DMS153 (cell line): ENCODE results near the gene ZDHHC14.

Experiments
- DNase-seq: peaks from one replicate; lab custom pipeline; 2025; lab: John Stamatoyannopoulos, UW

The ZDHHC14 gene

DNA sequence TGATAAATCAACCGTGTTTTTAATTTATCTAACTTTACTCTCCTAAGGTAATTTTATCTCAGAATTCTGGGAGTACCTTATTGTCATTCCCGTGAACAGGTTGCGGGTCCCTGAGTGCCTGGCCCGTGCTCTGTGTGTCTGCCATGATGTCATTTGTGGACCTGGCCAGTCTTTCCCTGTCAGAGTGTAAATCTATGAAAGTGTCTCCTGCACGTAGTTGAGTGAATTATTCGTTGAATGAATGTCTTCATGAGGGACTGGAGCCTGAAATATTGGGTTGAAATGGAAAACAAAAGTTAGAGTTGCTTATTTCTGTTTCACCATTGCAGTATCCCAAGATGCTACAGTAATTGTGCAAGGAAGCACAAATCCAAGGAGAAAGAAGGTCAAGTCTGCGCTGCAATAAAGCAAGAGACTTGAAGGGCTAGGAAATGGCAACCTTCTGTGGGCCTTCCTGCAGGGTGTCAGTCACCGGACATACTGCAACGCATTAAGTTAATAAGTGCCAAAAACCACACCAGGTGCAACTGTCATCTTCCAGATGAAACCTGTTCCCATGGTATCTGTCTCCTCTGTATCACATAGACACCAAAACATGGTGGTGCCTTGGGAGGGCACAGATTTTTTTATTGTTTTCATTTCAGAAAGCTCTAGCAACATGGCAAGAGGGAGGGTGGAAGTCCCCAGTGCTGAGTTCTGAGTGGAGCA is 135.5 kb downstream of the ZDHHC14 start:
- DNase-seq, result no peak

DNA sequence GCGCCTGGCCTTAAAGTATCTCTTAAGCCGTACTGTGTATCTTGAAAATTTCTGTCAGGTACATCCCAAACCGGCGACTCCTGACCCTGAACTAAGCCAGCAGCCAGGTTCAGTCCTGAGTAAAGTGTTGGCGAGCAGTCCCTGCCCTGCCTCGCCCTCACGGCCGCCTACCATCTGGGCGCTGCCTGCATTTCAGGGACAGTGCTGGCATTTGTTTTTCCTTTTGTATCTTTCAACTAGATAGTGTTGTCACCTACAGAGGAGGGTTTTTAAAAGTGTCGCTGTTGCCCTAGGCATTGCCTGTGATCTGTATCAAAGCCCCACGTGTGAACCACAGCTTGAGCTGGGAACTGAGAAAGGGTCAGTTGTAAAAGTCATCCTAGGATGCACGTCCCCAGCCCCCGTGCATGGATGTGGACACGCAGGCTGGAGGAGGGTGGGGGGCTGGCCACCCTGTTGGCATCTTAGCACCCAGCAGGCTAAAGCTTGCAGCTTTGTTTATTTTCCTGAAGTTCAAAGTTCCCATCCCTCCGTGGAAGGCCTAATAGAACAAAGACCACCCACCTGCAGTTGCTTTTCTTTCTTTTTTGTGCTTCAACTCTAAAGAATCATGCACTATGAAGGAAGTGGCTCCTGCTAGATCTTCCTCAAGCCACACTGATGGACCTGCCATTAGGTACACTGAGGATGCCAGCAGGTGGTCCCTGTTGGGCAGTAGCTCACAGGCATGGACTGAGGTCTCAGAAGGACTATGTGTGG is 136.8 kb downstream of the ZDHHC14 start:
- no peak for DNase-seq

DNA sequence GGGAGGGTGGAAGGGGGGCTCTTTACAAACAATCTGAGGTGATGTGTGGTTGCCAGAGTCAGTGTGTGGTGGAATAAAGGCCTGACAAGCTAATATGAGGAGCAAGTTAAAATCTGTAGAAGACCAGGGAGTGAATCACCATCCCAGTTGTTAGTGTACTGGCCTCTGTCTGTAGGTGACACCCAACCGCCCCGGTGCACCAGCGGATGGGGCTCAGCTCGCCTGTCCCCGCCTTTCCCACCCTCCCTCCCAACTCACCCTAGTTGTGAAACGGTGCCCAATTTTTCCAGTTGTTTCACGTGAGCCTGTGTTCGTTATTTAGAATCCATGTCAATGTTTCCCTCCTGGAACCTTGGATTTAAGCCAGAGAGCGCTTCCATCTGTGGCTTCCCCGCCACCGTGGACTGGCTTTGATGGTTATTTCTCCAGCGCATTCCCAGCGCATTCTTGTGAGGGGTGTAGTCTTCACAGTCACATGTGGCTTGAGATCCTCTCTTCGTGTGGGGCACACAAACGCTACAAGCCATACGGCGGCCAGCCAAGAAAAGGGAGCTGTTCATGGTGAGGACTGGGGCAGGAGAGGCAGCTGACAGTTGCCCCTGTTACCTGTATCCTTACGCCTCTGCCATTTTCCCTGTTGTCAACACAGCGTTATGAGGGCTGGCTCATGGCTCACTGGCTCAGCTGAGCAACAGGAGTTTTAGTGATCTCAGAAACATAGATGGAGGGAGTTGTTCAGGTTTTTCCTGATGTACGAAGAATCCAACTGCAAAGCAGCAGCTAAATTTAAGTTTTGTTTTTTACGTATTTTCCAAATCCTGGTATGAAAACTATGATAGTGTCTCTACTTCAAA is 137.6 kb downstream of the ZDHHC14 start:
- no peak for DNase-seq

DNA sequence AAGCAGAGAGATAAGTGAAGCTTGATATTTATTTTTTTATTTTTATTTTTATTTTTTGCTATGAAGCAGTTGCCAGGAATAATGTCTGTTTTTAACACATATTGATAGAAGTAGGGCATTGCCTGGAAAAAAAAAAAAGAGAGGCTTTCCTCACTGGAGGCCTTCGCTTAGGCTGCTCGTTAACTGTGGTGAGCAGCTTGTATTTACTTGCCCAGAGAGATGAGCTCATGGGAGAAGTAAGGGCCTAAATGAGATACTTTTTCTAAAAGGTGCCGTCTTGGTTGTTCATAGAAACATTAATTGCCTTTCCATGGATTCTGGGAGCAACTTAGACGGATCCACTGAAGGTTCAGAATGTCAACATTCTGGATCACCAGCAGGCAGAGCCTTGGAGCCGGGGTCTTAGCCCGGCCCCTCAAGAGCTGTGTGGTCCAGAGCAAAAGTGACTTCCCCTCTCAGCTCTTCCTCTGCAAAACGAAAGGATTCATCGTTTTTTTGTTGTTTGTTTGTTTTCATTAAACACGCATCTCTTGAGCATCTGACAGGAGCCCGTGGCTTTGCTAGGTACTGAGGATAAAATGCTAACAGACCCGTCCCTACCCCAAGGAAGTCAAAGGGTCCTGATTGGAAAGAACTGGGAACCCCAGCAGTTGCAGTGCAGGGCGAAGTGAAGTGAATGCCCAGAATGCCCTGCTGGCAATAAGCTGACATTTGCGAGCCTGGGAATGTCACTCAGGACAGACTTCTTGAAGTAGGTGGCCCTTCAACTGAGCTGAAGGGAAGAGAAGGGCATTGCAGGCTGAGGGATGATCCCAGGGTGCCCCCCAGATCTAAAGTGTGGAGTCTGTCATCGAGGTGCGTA is 138.5 kb downstream of the ZDHHC14 start:
- no peak for DNase-seq

DNA sequence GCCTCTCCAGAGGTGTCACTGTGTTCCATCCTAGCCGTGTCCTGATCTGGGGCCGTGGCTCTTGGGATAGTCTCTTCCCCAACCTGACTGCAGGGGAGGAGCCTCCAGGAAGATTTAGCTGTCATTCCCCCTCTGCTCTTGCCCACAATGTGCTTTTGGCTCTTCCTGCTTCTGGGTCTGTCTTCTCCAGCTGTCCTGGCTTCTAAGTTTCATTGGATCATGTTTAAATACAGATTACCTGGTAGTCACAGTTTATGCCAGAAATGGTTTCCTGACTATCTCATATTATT is 139.1 kb downstream of the ZDHHC14 start:
- DNase-seq, result no peak

DNA sequence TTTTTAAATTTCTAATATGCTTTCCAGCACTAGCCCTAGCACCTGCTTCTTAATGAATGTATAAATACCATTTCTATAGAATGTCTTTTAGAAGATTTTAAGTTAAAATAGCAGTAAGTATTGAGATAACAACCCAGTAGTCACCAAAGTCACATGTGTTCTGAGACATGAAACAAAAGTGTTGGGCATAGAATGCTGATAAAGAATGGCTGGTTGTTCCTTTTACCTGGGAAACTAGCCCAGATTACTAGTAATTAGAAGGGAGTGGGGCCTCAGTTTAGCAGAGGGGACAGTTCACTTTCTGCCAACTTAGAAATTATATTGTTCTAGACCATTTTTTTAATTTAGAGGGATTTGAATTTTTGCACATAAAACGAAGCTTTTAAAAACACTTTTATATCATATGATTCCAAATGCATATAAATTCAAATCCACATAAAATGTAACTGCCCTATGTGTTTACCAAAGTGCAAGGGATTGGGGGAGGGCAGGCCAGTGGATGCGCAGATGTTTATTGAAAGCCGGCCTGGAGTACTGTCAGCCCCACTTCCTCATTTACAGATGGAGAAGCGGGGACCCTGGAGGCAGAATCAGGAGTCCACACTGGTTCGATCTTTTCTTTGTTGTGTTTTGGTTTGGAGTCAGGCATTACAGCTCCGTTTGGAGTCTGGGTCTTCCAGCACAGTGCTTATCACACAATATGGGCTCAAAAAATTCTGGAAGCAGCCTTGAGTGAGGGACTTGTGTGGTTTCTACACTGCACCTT is 139.8 kb downstream of the ZDHHC14 start:
- no peak for DNase-seq

DNA sequence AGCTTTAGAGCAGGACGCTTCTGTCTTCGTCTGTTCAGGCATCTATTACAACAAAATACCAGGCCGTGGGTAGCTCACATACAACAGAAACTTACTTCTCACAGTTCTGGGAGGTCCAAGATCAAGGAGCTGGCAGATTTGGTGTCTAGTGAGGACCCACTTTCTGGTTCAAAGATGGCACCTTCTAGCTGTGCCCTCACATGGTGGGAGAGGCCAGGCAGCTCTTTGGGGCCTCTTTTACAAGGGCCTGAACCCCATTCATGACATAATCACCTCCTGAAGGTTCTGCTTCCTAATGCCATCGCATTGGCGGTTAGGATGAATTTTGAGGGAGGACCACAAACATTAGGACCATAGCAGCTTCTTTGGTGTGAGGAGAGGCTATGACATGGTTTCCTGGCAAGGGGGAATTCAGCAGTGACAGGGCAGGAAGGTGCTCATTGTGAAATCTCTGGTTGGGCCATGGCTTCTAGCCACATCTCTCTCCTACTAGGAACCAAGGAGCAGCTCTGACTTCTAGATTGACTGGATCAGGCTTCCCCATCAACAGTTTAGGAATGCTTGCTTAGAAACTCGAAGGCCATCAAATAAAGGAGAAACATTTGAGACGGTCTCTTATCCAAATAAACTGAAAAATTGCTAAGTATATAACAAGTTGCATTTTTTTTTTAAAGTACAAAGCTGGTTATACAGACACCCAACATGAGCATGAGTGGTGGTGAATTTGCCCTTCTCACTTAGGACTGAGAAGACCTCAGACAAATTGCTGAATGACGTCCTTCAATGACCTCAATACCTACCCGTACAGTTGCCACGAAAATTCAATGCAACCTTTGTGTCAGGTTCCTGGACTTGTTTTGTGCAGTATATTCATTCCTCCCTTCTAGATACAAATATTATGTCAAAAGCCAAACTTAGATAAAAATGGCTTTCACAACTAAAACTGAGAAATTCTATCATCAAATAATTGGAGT is 140.7 kb downstream of the ZDHHC14 start:
- DNase-seq, result no peak

DNA sequence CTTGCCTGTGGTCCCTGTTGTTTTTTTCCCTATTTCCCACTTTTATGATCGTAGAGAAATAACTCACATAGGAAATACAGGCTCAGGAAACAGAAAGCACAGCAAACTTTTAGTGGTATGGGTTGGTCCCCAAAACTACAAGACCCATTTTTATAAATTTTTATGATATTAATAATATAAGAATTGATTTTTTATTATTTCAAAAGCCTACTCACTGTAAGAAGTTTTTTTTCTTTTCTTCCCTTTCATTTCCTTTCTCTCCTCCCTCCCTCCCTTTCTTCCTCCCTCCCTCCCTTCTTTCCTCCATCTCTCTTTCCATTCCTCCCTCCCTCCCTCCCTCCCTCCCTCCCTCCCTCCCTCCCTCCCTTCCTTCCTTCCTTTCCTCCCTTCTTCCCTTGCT is 141.5 kb downstream of the ZDHHC14 start:
- no peak for DNase-seq

DNA sequence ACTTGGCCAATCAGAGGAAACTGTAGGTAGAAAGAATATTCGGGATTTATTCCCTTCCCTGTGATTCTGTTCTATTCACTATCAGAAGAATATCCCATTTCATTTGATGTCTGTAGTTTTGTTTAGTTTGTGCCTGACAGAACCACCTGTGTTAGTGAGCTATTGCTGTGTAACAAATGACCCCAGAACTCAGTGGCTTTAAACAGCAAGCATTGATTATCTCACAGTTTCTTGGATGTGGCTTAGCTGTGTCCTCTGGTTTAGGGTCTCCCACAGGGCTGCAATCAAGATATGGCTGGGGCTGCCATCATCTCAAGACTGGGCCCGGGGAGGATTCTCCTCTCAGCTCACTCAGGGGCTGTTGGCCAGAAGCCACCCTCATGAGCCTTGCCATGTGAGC is 143.7 kb downstream of the ZDHHC14 start:
- DNase-seq, result no peak

DNA sequence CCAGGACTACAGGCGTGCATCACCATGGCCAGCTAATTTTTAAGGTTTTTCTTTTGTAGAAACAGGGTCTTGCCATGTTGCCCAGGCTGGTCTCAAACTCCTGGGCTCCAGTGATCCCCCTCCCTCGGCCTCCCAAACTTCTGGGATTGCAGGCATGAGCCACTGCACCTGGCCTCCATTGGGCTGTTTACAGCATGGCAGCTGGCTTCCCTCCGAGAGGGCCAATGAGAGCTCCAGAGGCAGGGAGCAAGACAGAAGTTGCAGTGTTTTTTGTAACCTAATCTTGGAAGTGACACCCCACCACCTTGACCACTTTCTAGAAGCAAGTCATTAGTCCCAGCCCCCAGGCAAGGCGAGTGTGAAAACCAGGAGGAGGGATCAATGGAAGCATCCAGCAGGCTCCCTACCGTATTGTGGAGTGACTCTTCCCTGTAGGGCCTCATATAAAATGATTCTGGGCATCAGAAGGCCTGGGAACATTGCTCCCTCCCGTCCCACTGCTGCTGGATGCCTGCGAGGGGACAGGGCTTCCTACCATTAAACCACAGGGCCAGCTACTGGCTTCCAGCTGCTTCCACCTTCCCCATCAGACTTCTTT is 144.4 kb downstream of the ZDHHC14 start:
- DNase-seq, result no peak

DNA sequence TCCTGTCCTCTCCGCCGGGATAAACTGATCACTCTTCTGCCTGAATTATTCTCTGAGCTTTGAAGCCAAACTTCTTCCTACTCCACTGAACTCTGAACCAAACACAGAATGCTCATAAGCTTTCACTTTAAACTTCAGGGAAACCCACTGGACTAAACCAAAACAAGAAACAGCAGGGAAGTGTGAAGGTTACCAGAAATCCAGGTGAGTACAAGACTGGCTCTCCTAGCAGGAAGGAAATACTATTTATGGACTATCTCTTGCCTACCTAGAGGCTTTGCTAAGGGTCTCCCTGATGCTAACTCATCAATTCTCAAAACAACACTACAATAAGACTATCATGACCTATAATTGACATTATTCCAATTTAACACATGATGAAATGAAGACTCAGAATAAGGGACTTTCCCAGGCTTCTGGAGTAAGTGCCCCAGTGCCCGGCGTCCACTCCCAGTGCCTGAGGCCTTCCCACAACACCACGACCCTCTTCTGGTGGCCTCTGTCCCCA is 145.0 kb downstream of the ZDHHC14 start:
- no peak for DNase-seq

DNA sequence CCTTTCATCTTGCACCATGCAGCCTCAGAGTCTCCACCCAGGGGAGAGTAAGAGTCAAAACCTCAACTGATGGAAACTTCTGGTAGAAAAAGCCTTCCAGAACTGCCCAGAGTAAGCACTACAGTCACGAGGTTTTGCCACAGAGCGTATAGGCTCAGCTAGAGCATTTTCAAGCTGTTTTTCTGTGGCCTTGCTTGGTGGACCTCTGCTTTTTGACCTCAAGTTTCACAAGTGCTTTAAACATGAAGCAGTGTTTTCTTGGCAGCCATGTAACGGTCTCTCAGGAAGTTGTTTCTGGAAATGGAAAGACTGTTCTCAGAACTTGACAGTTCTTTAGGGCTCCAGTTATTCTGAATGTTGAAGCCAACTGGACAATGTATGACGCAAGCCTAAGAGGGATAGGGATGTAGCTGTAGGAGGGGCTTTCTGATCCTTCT is 146.5 kb downstream of the ZDHHC14 start:
- no peak for DNase-seq

DNA sequence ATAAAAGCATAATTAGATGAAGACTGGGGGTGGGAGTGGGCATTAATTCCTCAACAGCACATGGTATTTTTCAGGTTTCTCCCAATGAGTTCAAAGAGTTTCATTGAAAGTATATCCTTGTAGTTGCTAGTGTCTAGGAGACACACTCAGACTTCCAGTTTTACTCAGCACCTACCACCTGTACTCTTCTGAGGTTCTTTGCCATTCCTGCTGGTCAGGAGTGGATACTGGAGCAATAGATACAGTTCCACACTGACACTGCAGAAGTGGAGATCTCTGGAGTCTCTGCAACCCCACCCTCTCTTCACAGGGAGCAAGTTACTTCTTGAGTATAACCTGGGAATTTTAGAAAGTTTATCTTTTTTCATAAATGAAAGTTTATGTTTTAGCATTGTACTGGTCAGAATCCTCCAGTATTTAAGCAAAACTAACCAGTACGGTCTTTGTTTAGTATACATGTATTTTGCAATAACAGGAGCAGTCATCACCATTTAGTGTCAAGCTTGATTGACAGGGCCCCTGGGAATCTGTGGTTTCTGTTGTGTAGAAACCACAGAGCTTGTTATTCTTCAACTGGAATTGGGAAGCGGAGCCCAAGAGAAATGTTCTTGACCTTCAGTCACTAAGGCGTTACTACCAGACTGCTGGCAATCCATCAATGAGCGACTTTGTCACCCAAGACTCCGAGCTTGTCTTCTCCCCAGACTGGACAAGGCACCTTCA is 148.1 kb downstream of the ZDHHC14 start:
- DNase-seq, result peak; percentile 18

DNA sequence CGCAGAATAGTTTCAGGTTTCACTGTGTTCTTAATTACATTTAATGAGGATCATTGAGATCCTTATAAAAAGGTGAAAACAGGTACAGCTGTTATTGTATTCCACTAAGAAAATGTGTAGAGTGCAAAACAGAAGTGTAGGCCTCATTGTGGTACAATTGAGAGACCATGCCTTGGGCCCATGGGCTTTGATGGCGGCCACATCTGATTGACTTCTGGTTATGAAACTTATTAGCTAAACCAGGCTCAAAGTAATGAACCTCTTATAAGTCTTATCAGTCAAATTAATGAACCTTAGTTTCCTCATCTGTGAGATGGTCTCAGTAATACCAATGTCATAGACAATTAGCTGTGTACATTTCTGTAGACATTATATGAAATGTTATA is 148.7 kb downstream of the ZDHHC14 start:
- DNase-seq, result no peak

DNA sequence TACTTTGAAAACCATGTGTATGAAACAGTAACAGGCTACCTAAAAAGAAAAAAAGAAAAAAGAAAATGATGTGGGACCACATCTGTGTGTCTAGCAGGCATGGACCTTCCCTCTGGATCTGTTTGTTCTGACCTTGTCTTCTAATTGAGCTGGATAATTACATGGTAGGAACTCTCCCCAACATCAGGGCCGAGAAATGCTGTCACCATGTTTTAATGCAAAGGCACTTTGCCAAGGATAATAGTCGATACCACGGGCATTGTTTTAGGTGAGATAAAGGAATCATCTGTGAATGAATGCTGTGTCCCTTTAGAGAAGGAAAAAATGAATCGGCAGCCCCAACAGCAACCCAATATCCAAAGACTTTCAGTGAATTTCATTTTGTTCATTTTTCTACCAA is 149.1 kb downstream of the ZDHHC14 start:
- no peak for DNase-seq

DNA sequence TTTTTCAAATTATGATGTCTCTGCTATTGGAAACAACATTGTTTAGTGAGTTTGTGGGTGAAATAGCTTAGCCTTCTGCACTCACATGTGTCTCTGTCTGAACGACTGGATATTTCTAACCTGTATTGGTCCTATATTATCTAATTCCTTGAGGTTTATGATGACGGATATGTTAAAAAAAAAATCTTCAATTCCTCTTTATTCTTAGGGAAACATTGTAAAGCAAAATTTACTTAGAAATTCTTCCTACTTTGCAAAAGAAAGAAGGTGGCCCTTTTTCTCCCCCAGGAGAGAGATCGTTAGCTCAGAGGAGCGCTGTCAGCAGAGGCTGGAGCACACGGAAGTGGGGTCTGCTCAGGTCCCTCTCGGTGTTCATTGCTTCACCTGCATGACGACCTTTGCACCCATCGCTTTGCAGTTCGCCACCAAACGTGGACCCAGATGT is 149.8 kb downstream of the ZDHHC14 start:
- DNase-seq, result no peak

DNA sequence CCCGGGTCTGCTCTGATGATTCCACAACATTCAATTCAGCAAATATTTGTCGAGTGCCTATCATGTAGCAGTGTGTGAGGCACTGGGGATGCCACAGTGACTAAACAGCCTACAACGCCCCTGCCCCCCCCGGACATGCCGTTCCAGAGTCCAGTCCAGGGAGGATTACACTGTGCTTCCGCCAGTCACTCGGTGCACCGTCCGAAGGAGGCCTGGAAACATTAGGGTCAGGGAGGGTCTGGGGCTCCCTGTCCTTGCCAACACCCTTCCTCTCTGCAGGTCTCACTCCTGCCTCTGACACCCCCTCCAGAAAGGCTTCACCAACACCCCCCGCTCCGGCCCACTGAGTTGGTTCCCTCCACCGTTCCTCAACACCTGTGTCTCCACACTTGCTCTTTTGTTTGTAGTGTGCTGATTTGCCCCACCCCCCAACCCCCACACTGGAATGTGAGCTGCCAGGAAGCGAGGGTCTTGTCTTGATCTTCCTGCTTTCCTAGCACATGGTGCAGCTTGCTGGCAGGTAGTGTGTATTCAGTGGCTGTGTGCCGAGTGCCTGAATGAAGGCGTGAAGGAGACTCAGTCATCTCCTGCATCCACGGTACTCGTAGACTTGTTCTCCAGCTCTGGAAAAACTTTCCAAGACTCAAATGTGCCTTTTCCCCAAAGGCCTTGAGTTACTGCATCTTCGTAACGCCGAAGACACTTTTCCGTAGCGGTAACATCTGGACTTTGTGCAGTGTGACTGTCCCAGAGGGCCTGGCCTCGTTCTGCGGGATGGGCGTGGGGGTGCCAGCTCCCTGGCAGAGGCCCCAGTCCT is 150.4 kb downstream of the ZDHHC14 start:
- no peak for DNase-seq

DNA sequence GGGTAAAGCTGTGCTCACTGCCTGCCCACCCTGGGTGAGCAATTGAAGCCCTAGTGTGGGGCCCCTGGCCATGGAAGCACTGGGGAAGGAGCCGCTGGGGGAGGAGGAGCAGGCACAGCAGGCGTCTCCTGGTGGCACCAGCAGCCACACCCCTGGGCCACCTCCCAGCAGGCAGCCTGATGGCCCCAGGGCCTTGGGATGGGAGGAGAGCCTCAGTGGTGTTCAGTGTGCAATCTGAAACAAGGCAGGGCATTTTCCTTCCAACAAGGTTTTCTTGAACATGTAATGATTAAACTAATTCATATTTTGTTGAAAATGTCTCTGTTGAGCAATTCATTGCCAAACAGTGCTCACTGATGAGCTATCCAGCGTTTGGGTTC is 151.0 kb downstream of the ZDHHC14 start:
- no peak for DNase-seq
